NOMO-1 treated with dmso at 0.1 percent for 144 hours (cell line): ENCODE data around the gene SYPL1.
"Not testable (repeated sequence)": the region's sequence is repeated elsewhere in the genome, so short reads cannot be mapped to it uniquely, and the experiment has no call there.

Experiments
- DNase-seq: peaks from one replicate; lab custom pipeline; 2025; ENCODE audit not compliant: unreplicated experiment; lab: John Stamatoyannopoulos, UW

SYPL1 gene

GRCh38 chr7:106112118-106112971, at the start of gene SYPL1:
TSS of gene SYPL1 (minus strand) at chr7:106112312. CDS start at chr7:106112208, 104 bp downstream.
- DNase-seq = peak; percentile 40

- DNase-seq = no peak
Observed at GRCh38 chr7:106155027-106155426, 42.9 kb upstream of the SYPL1 start.

GRCh38 chr7:106153891-106154449, 41.9 kb upstream of the SYPL1 start:
- DNase-seq = no peak

GRCh38 chr7:106152313-106152665, 40.2 kb upstream of the SYPL1 start:
- no peak for DNase-seq

- no peak for DNase-seq
Observed at GRCh38 chr7:106151459-106152312, 39.6 kb upstream of the SYPL1 start.

- DNase-seq = no peak
Observed at GRCh38 chr7:106143711-106144337, 31.7 kb upstream of the SYPL1 start.

GRCh38 chr7:106142136-106142535, 30.0 kb upstream of the SYPL1 start:
- DNase-seq = no peak

- no peak for DNase-seq
Observed at GRCh38 chr7:106140406-106141173, 28.5 kb upstream of the SYPL1 start.

GRCh38 chr7:106139265-106140251, 27.4 kb upstream of the SYPL1 start:
- no peak for DNase-seq

- no peak for DNase-seq
Observed at GRCh38 chr7:106138776-106139175, 26.7 kb upstream of the SYPL1 start.

GRCh38 chr7:106138181-106138580, 26.1 kb upstream of the SYPL1 start:
- DNase-seq = not testable (repeated sequence)

- no peak for DNase-seq
Observed at GRCh38 chr7:106134241-106134640, 22.1 kb upstream of the SYPL1 start.

- DNase-seq = no peak
Observed at GRCh38 chr7:106129291-106129690, 17.2 kb upstream of the SYPL1 start.

GRCh38 chr7:106128836-106129235, 16.7 kb upstream of the SYPL1 start:
- no peak for DNase-seq

- DNase-seq = no peak
Observed at GRCh38 chr7:106127984-106128780, 16.1 kb upstream of the SYPL1 start.

GRCh38 chr7:106126170-106126938, 14.2 kb upstream of the SYPL1 start:
- no peak for DNase-seq

GRCh38 chr7:106125417-106125816, 13.3 kb upstream of the SYPL1 start:
- DNase-seq = no peak

- no peak for DNase-seq
Observed at GRCh38 chr7:106124186-106124585, 12.1 kb upstream of the SYPL1 start.
